Neuronal stem cell (in vitro differentiated cells): ENCODE results near the gene GRIPAP1.
"Not testable (repeated sequence)": the region's sequence is repeated elsewhere in the genome, so short reads cannot be mapped to it uniquely, and the experiment has no call there.

Experiments
- DNase-seq: peaks from one replicate; pipeline ENCODE4 v3.0.0-alpha.2; 2013; ENCODE audit warnings: low spot score
- H2AFZ ChIP-seq: one replicate; pipeline ENCODE4 v1.6.1; 2013; ENCODE audit warnings: mild to moderate bottlenecking, low read length, inconsistent platforms
- H2AK5ac ChIP-seq: 2 replicates; pipeline ENCODE4 v1.6.1; 2013; ENCODE audit warnings: low read depth, mild to moderate bottlenecking, inconsistent platforms, low read length, moderate library complexity, mixed read lengths
- H2BK120ac ChIP-seq: 2 replicates; pipeline ENCODE4 v1.6.1; 2013; ENCODE audit warnings: low read depth, mild to moderate bottlenecking, inconsistent platforms, low read length, moderate library complexity, mixed read lengths
- H2BK12ac ChIP-seq: one replicate; pipeline ENCODE4 v1.6.1; 2013; ENCODE audit warnings: low read length, inconsistent platforms
- H2BK15ac ChIP-seq: 2 replicates; pipeline ENCODE4 v1.6.1; 2013; ENCODE audit warnings: mild to moderate bottlenecking, low read length, inconsistent platforms, mixed read lengths
- H2BK5ac ChIP-seq: one replicate; pipeline ENCODE4 v1.6.1; 2013; ENCODE audit warnings: inconsistent platforms, mild to moderate bottlenecking, low read length, moderate library complexity
- H3K14ac ChIP-seq: one replicate; pipeline ENCODE4 v1.6.1; 2013; ENCODE audit warnings: low read length, inconsistent platforms
- H3K18ac ChIP-seq: 2 replicates; pipeline ENCODE4 v1.6.1; 2013; ENCODE audit warnings: low read length, inconsistent platforms
- H3K23ac ChIP-seq: 2 replicates; pipeline ENCODE4 v1.6.1; 2013; ENCODE audit warnings: low read depth, mild to moderate bottlenecking, mixed read lengths, low read length, inconsistent platforms; ENCODE audit not compliant: poor library complexity
- H3K27ac ChIP-seq: replicated peaks from 3 replicates; pipeline ENCODE4 v1.5.1; 2013; ENCODE audit warnings: low read length, inconsistent platforms
- H3K27me3 ChIP-seq, 3 experiments: 2 replicates each; pipeline ENCODE4 v1.6.1; 2013; ENCODE audit warnings: low read length in 3 of 3, mild to moderate bottlenecking in 2 of 3, inconsistent platforms in 1 of 3, low read depth in 1 of 3, mixed read lengths in 1 of 3, moderate library complexity in 1 of 3; ENCODE audit not compliant: control insufficient read depth in 3 of 3, insufficient read depth in 3 of 3
- H3K36me3 ChIP-seq, 2 donors: replicated peaks in 1 of 2; 2 replicates each; pipeline ENCODE4 v1.6.1; 2013; ENCODE audit warnings: low read length in 2 of 2; ENCODE audit not compliant: control insufficient read depth in 2 of 2, insufficient read depth in 2 of 2
- H3K4ac ChIP-seq: 2 replicates; pipeline ENCODE4 v1.6.1; 2013; ENCODE audit warnings: inconsistent platforms, mild to moderate bottlenecking, low read length, moderate library complexity
- H3K4me1 ChIP-seq, 2 donors: 1 replicate in 1 of 2; 2 replicates in 1 of 2; pipeline ENCODE4 v1.6.1; 2013; ENCODE audit warnings: low read length in 2 of 2, low read depth in 1 of 2; ENCODE audit not compliant: control insufficient read depth in 2 of 2, insufficient read depth in 1 of 2
- H3K4me2 ChIP-seq: one replicate; pipeline ENCODE4 v1.6.1; 2013; ENCODE audit warnings: mild to moderate bottlenecking, low read length, inconsistent platforms; ENCODE audit not compliant: insufficient read depth, poor library complexity, severe bottlenecking
- H3K4me3 ChIP-seq, 2 donors: 2 replicates each; pipeline ENCODE4 v1.5.1; 2013; ENCODE audit warnings: low read length in 2 of 2, mild to moderate bottlenecking in 2 of 2, inconsistent platforms in 1 of 2, moderate library complexity in 1 of 2
- H3K79me1 ChIP-seq: one replicate; pipeline ENCODE4 v1.6.1; 2013; ENCODE audit warnings: low read depth, mild to moderate bottlenecking, inconsistent platforms, low read length, moderate library complexity
- H3K9ac ChIP-seq: one replicate; pipeline ENCODE4 v1.6.1; 2013; ENCODE audit warnings: mild to moderate bottlenecking, low read depth, low read length, inconsistent platforms; ENCODE audit not compliant: poor library complexity
- H3K9me3 ChIP-seq, 2 donors: replicated peaks in 1 of 2; 2 replicates each; pipeline versions ENCODE3 to v1.6.1; 2013; ENCODE audit warnings: low read length in 2 of 2, mild to moderate bottlenecking in 2 of 2, inconsistent platforms in 1 of 2, low read depth in 1 of 2, mixed read lengths in 1 of 2, moderate library complexity in 1 of 2; ENCODE audit not compliant: control insufficient read depth in 2 of 2, insufficient read depth in 1 of 2
- H4K8ac ChIP-seq: one replicate; pipeline ENCODE4 v1.6.1; 2013; ENCODE audit warnings: low read depth, mild to moderate bottlenecking, inconsistent platforms, low read length, moderate library complexity
- H4K91ac ChIP-seq: one replicate; pipeline ENCODE4 v1.6.1; 2013; ENCODE audit warnings: low read length, low read depth, mild to moderate bottlenecking, inconsistent platforms; ENCODE audit not compliant: poor library complexity
- WGBS, 2 donors: extraction: QIAGEN DNeasy Blood & Tissue Kit; methylation state at CpG; one replicate each; pipeline ENCODE4 v1.1.7; 2013; ENCODE audit warnings: missing lambda C conversion rate in 2 of 2, mixed read lengths in 1 of 2; ENCODE audit not compliant: insufficient read length in 2 of 2, insufficient replicate concordance in 1 of 2; ENCODE audit errors: extremely low coverage in 2 of 2; 5-methylcytosine and 5-hydroxymethylcytosine counted together

Gene GRIPAP1

DNA sequence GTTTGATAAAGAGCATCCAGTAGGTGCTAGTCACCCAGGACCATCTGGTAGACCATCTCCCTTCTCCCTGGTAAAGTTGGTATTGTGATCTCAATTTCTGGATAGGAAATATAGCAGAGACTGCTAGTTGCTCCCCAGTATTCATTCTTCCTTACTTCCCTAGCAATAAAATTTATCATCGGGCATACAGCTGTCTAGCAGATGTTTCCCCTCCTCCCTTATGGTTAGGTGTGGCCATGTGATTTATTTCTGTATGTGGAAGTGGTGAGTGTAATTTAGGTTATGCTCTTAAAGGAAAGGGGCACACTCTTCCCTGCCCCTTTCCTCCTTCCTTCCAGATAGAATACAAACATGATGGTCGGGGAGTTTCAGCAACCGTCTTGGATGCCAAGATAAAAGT is 18.2 kb downstream of the GRIPAP1 start:
- no peak overlapping the region for H2AFZ ChIP-seq
- H3K9me3 ChIP-seq, result no peaks in the 10 kb centered on the region
- no peak overlapping the region for H3K4me3 ChIP-seq
- H3K36me3 ChIP-seq, result peaks cover 27 to 64% of the 10 kb centered on the region in 2 donors
- H3K4ac ChIP-seq, result no peak overlapping the region
- no peaks in the 10 kb centered on the region for H3K4me1 ChIP-seq
- no peak overlapping the region for H4K8ac ChIP-seq
- H3K79me1 ChIP-seq, result no peaks in the 10 kb centered on the region
- H2BK15ac ChIP-seq, result no peak overlapping the region
- H2BK12ac ChIP-seq, result no peak overlapping the region
- H3K27me3 ChIP-seq, result peaks cover 0 to 4% (median 0%) of the 10 kb centered on the region in 3 experiments
- H3K23ac ChIP-seq, result no peak overlapping the region
- no peak overlapping the region for H3K14ac ChIP-seq
- no peak overlapping the region for H3K18ac ChIP-seq
- no peak overlapping the region for H4K91ac ChIP-seq
- no peak overlapping the region for H3K9ac ChIP-seq
- H3K4me2 ChIP-seq, result no peak overlapping the region
- DNase-seq, result no peak
- no peak overlapping the region for H3K27ac ChIP-seq
- no peak overlapping the region for H2BK120ac ChIP-seq
- WGBS, 2 donors, result no CpG with 5 or more reads among the region's 3 CpGs
- H2AK5ac ChIP-seq, result no peak overlapping the region
- no peak overlapping the region for H2BK5ac ChIP-seq

DNA sequence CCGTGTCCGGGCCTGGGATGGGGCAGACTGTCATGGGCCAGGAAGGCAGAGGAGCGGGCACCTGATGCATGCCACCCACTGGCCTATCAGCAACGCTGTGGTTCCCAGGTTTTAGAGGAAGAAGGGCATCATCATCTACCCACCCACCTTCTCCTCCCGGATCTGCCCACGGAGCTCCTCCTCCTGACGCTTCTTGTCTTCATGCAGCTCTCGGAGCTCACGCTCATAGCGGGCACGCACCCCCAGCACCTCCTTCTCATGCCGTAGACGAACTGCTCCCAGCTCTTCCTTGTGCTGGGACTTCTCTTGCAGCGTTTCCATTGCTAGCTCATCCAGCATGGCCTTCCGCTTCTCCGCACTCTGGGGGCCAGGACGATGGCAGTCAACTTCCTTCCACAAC is 19.0 kb downstream of the GRIPAP1 start:
- no peak overlapping the region for H4K91ac ChIP-seq
- no peak overlapping the region for H2BK12ac ChIP-seq
- H3K4ac ChIP-seq, result no peak overlapping the region
- H3K27ac ChIP-seq, result no peak overlapping the region
- DNase-seq, result no peak
- no peak overlapping the region for H2BK120ac ChIP-seq
- no peak overlapping the region for H2BK15ac ChIP-seq
- no peak overlapping the region for H3K4me3 ChIP-seq
- no peaks in the 10 kb centered on the region for H3K9me3 ChIP-seq
- no CpG with 5 or more reads among the region's 17 CpGs for WGBS, 2 donors
- peaks cover 26 to 60% of the 10 kb centered on the region in 2 donors for H3K36me3 ChIP-seq
- H2AFZ ChIP-seq, result no peak overlapping the region
- H3K4me1 ChIP-seq, result no peaks in the 10 kb centered on the region
- H4K8ac ChIP-seq, result no peak overlapping the region
- peaks cover 0 to 4% (median 0%) of the 10 kb centered on the region in 3 experiments for H3K27me3 ChIP-seq
- H3K14ac ChIP-seq, result no peak overlapping the region
- H2BK5ac ChIP-seq, result no peak overlapping the region
- no peak overlapping the region for H3K9ac ChIP-seq
- no peak overlapping the region for H3K23ac ChIP-seq
- no peak overlapping the region for H2AK5ac ChIP-seq
- no peak overlapping the region for H3K18ac ChIP-seq
- H3K4me2 ChIP-seq, result no peak overlapping the region
- H3K79me1 ChIP-seq, result no peaks in the 10 kb centered on the region

DNA sequence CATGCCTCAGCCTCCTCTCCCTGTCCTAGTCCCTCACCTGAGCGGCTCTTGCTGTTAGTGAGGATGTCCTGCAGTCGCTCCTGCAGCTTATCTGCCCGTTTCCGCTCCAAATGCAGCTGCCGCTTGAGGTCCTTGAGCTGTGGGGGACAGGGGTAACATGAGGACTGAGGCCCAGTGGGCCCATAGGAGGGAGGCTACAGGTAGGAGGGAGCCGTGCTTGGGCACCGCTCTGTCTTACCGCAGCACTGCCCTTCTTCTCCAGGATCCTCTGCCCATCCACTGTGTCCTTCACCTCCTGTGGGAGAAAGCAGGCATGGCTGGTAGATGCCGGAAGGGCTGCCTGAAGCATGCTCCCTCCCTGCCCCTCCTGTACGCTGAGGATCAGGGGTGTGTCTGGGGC is 20.9 kb downstream of the GRIPAP1 start:
- H2AK5ac ChIP-seq, result no peak overlapping the region
- H3K9ac ChIP-seq, result peak overlapping the region; percentile 44
- H4K8ac ChIP-seq, result no peak overlapping the region
- H3K27me3 ChIP-seq, result peaks cover 0 to 4% (median 0%) of the 10 kb centered on the region in 3 experiments
- H3K4me2 ChIP-seq, result no peak overlapping the region
- H3K18ac ChIP-seq, result no peak overlapping the region
- H3K4ac ChIP-seq, result no peak overlapping the region
- H3K4me3 ChIP-seq, result no peak overlapping the region
- no peaks in the 10 kb centered on the region for H3K79me1 ChIP-seq
- H3K23ac ChIP-seq, result no peak overlapping the region
- peaks cover 30 to 69% of the 10 kb centered on the region in 2 donors for H3K36me3 ChIP-seq
- no peaks in the 10 kb centered on the region for H3K4me1 ChIP-seq
- no peak overlapping the region for H2BK12ac ChIP-seq
- DNase-seq, result no peak
- H2BK5ac ChIP-seq, result no peak overlapping the region
- H2BK15ac ChIP-seq, result no peak overlapping the region
- H2AFZ ChIP-seq, result no peak overlapping the region
- H2BK120ac ChIP-seq, result no peak overlapping the region
- H3K14ac ChIP-seq, result no peak overlapping the region
- no peaks in the 10 kb centered on the region for H3K9me3 ChIP-seq
- H4K91ac ChIP-seq, result no peak overlapping the region
- WGBS, 2 donors, result no CpG with 5 or more reads among the region's 10 CpGs
- no peak overlapping the region for H3K27ac ChIP-seq

DNA sequence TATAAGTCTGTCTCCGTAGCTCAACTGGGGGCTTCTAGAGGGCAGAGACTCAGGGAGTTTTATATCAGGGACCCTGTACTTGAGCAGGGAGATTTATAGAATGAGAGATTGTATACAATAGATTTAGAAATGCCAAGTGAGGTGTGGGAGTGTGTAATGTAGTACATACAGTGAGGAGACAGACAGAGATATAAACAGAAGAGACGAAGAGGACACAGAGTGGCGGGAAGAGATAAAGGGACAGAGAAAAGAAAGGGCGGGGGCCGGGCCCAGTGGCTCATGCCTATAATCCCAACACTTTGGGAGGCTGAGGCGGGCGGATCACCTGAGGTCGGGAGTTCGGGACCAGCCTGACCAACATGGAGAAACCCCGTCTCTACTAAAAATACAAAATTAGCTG is 21.7 kb downstream of the GRIPAP1 start:
- no CpG with 5 or more reads among the region's 10 CpGs for WGBS, 2 donors
- not testable (repeated sequence) for DNase-seq, H2BK5ac ChIP-seq, H3K4me3 ChIP-seq, H3K79me1 ChIP-seq, H2AK5ac ChIP-seq, H3K14ac ChIP-seq, H3K27ac ChIP-seq, H3K18ac ChIP-seq, H2BK12ac ChIP-seq, H2BK15ac ChIP-seq, H3K9ac ChIP-seq, H2AFZ ChIP-seq, H4K8ac ChIP-seq, H3K27me3 ChIP-seq, H3K4ac ChIP-seq, H4K91ac ChIP-seq, H3K4me2 ChIP-seq, H3K23ac ChIP-seq, H2BK120ac ChIP-seq, H3K9me3 ChIP-seq, H3K4me1 ChIP-seq
- H3K36me3 ChIP-seq, result peaks cover 30 to 72% of the 10 kb centered on the region in 2 donors
